ENCODE data around the gene UBE2J1. TPM values are rescaled to one million over a fixed set of nuclear protein-coding genes. Genes with fewer than 3 reads are reported as not detected.

UBE2J1 gene
- total RNA-seq, 1 donor = 50.9 TPM

DNA sequence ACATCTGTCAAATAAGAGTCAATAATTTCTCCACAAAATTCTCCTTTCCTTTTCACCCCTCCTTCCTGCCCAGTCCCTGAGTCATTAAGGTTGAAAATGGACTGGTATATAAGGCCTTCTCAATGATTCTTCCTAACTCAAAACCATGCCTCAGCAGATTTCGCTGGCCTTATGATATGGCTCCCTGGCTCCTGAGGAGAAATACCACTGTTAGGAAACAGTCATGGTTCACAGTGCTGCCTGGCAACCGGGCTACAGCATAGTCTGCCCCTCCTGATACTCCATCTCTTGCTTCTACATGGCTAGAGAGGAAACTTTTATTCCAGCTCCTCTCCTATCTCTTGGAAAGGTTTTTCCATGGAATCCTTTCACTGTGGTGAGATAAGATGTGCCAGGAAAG, 4.7 kb downstream of the UBE2J1 start:
- TF ChIP-seq CTCF (IDR thresholded peaks at IDR 0.05; ENCODE audit: insufficient read depth, low read length) = no peak
- H3K4me3 ChIP-seq (ENCODE audit: low read depth, low read length) = no peak overlapping the region
- no peak for DNase-seq (ENCODE audit: low read depth)

DNA sequence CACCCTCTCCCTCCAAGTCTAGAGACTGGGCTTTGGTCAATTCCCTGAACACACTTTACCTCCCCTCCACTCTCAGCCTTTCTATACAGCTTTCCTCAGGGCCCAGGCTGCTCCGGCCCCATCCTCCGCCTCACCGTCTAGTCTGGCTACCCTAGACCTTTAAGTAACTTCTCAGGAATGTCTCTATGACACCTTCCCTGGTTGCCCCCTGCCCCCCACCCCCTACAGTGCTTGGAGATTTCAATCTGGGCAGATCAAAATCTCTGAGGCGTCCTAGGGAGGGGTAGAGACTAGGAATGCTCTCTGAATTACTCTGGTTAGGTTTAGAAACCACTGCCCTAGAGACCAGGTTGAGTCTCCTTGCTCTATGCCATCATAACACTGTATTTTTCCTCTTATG, 6.1 kb downstream of the UBE2J1 start:
- H3K4me3 ChIP-seq (ENCODE audit: low read depth, low read length) = no peak overlapping the region
- no peak for TF ChIP-seq CTCF (IDR thresholded peaks at IDR 0.05; ENCODE audit: insufficient read depth, low read length)
- no peak for DNase-seq (ENCODE audit: low read depth)

DNA sequence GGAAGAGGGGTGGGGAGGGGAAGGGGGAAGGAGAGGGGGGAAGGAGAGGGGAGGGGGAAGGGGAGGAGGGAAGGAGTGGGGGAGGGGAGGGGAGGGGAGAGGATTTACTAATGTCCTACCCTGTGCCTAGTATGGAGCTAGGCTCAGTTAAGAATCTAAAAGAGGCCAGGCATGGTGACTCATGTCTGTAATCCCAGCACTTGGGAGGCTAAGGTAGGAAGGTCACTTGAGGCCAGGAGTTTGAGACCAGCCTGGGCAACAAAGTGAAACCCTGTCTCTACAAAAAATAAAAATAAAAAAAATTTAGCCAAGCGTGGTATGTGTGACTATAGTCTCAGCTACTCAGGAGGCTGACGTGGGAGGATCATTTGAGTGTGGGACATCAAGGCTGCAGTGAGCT, 13.0 kb downstream of the UBE2J1 start:
- TF ChIP-seq CTCF (IDR thresholded peaks at IDR 0.05; ENCODE audit: insufficient read depth, low read length) = no peak
- no peak overlapping the region for H3K4me3 ChIP-seq (ENCODE audit: low read depth, low read length)
- DNase-seq (ENCODE audit: low read depth) = no peak

GRCh38 chr6:89335164-89335563, 17.4 kb downstream of the UBE2J1 start:
- no peak for TF ChIP-seq CTCF (IDR thresholded peaks at IDR 0.05; ENCODE audit: insufficient read depth, low read length)

GRCh38 chr6:89330910-89331309, 21.6 kb downstream of the UBE2J1 start:
- no peak for DNase-seq (ENCODE audit: low read depth)
- no peak overlapping the region for H3K4me3 ChIP-seq (ENCODE audit: low read depth, low read length)
- no peak for TF ChIP-seq CTCF (IDR thresholded peaks at IDR 0.05; ENCODE audit: insufficient read depth, low read length)

More at GRCh38 chr6:89335164-89335563, 17.4 kb downstream of the UBE2J1 start:
- no peak for DNase-seq (ENCODE audit: low read depth)
- H3K4me3 ChIP-seq (ENCODE audit: low read depth, low read length) = no peak overlapping the region

GRCh38 chr6:89328976-89329375, 23.5 kb downstream of the UBE2J1 start:
- DNase-seq (ENCODE audit: low read depth) = no peak
- H3K4me3 ChIP-seq (ENCODE audit: low read depth, low read length) = no peak overlapping the region
- no peak for TF ChIP-seq CTCF (IDR thresholded peaks at IDR 0.05; ENCODE audit: insufficient read depth, low read length)

GRCh38 chr6:89324304-89324703, 28.2 kb downstream of the UBE2J1 start:
- TF ChIP-seq CTCF (IDR thresholded peaks at IDR 0.05; ENCODE audit: insufficient read depth, low read length) = no peak
- no peak for DNase-seq (ENCODE audit: low read depth)
- H3K4me3 ChIP-seq (ENCODE audit: low read depth, low read length) = no peak overlapping the region

All from fibroblast of the aortic adventitia (primary cell).